Neural cell (in vitro differentiated cells): Measurements from ENCODE around the gene VLDLR. TPM values are rescaled to one million over a fixed set of nuclear protein-coding genes. Genes with fewer than 3 reads are reported as not detected.

Source experiments
- H2AFZ ChIP-seq: fragments of 200-600, 300-800 bp; sonication (generic), shearing (Covaris generic); 2 replicates; pipeline ENCODE4 v1.6.0; 2014; ENCODE audit warnings: low read depth, mild to moderate bottlenecking, antibody characterized with exemption, low read length, moderate library complexity
- H3F3A ChIP-seq: fragments of 200-600 bp; shearing (Covaris generic); 2 replicates; pipeline ENCODE4 v1.6.1; 2016; ENCODE audit warnings: mild to moderate bottlenecking, moderate library complexity, mixed read lengths, antibody characterized with exemption, low read length; ENCODE audit not compliant: insufficient read depth, poor library complexity, severe bottlenecking
- H3K27ac ChIP-seq: fragments of 200-600, 300-800 bp; sonication (generic), shearing (Covaris generic); 2 replicates; pipeline ENCODE4 v1.5.1; 2014; ENCODE audit warnings: mild to moderate bottlenecking, low read length, moderate library complexity
- H3K27me3 ChIP-seq: fragments of 300-800, 200-600 bp; sonication (generic), shearing (Covaris generic); 2 replicates; pipeline ENCODE4 v1.6.0; 2014; ENCODE audit warnings: mild to moderate bottlenecking, low read depth, low read length, moderate library complexity; ENCODE audit not compliant: insufficient read depth
- H3K36me3 ChIP-seq: fragments of 300-800, 200-600 bp; sonication (generic), shearing (Covaris generic); 2 replicates; pipeline ENCODE4 v1.5.1; 2014; ENCODE audit warnings: mild to moderate bottlenecking, antibody characterized with exemption, low read length, moderate library complexity; ENCODE audit not compliant: insufficient read depth
- H3K4me2 ChIP-seq: fragments of 300-800, 200-600 bp; sonication (generic), shearing (Covaris generic); 2 replicates; pipeline ENCODE4 v1.6.0; 2014; ENCODE audit warnings: mild to moderate bottlenecking, low read length
- H3K4me3 ChIP-seq: fragments of 300-800, 200-600 bp; sonication (generic), shearing (Covaris generic); 2 replicates; pipeline ENCODE4 v1.5.1; 2014; ENCODE audit warnings: mild to moderate bottlenecking, low read length, moderate library complexity
- H3K79me2 ChIP-seq: fragments of 200-600 bp; shearing (Covaris generic); replicated peaks from 2 replicates; pipeline ENCODE4 v1.6.0; 2014; ENCODE audit warnings: mild to moderate bottlenecking, low read length, moderate library complexity; ENCODE audit not compliant: insufficient read depth
- H3K9ac ChIP-seq: fragments of 300-800, 200-600 bp; sonication (generic), shearing (Covaris generic); 2 replicates; pipeline ENCODE4 v1.6.1; 2016; ENCODE audit warnings: mild to moderate bottlenecking, low read length, mixed read lengths
- H3K9me2 ChIP-seq: fragments of 200-600 bp; shearing (Covaris generic); 2 replicates; pipeline ENCODE4 v1.6.1; 2016; ENCODE audit warnings: mild to moderate bottlenecking, low read length, mixed read lengths; ENCODE audit not compliant: insufficient read depth
- H3K9me3 ChIP-seq: fragments of 200-600, 300-800 bp; sonication (generic), shearing (Covaris generic); 2 replicates; pipeline ENCODE4 v1.6.1; 2016; ENCODE audit warnings: mild to moderate bottlenecking, mixed run types, low read length, moderate library complexity, mixed read lengths
- H4K20me1 ChIP-seq: fragments of 200-600 bp; shearing (Covaris generic); 2 replicates; pipeline ENCODE4 v1.6.1; 2016; ENCODE audit warnings: mild to moderate bottlenecking, mixed run types; ENCODE audit not compliant: insufficient read depth
- CTCF ChIP-seq: fragments of 450-650 bp; IDR thresholded peaks from 2 replicates; pipeline ENCODE4 v1.5.1; 2014; ENCODE audit warnings: antibody characterized with exemption, mild to moderate bottlenecking, moderate library complexity; ENCODE audit not compliant: poor library complexity, severe bottlenecking
- EP300 ChIP-seq: fragments of 450-650 bp; conservative IDR thresholded peaks from 2 replicates; pipeline ENCODE4 v1.6.1; 2014; ENCODE audit warnings: antibody characterized with exemption, mild to moderate bottlenecking, moderate library complexity; ENCODE audit not compliant: poor library complexity, severe bottlenecking
- EZH2 ChIP-seq: fragments of 200-600, 300-800 bp; shearing (Covaris generic), sonication (generic); IDR thresholded peaks from 2 replicates; pipeline ENCODE4 v1.6.1; 2014; ENCODE audit warnings: antibody characterized with exemption, low read length, borderline replicate concordance, mild to moderate bottlenecking; ENCODE audit not compliant: insufficient read depth, poor library complexity, severe bottlenecking
- MXI1 ChIP-seq: fragments of 450-650 bp; conservative IDR thresholded peaks from 2 replicates; pipeline ENCODE4 v1.6.1; 2014; ENCODE audit warnings: antibody characterized with exemption, mild to moderate bottlenecking; ENCODE audit not compliant: poor library complexity, severe bottlenecking
- POLR2AphosphoS5 ChIP-seq: IDR thresholded peaks from 2 replicates; pipeline ENCODE4 v1.6.1; 2012
- RAD21 ChIP-seq: fragments of 450-650 bp; conservative IDR thresholded peaks from 2 replicates; pipeline ENCODE4 v1.6.1; 2014; ENCODE audit warnings: antibody characterized with exemption, mild to moderate bottlenecking, moderate library complexity
- REST ChIP-seq: IDR thresholded peaks from 2 replicates; pipeline ENCODE4 v1.6.1; 2012; ENCODE audit warnings: borderline replicate concordance
- SMC3 ChIP-seq: fragments of 450-650 bp; conservative IDR thresholded peaks from 2 replicates; pipeline ENCODE4 v1.6.1; 2014; ENCODE audit warnings: antibody characterized with exemption, mild to moderate bottlenecking, moderate library complexity; ENCODE audit not compliant: poor library complexity
- TAF1 ChIP-seq: IDR thresholded peaks from 2 replicates; pipeline ENCODE4 v1.6.1; 2012; ENCODE audit warnings: low read depth
- polyA plus RNA-seq: library from polyadenylated mRNA; depleted of rRNA; stranded (reverse); fragments of >200 nt; gene quantifications from 2 replicates; pipeline ENCODE4 v1.2.3, GENCODE V29; 2014

VLDLR gene
- polyA plus RNA-seq, 1 donor from 2014 or later, result 62.7 TPM

- Histone ChIP-seq H3K4me3 (no peak overlapping the region), H3K36me3 (no peaks in the 10 kb centered on the region), H3K4me2 (no peak overlapping the region), H3K9me2 (no peaks in the 10 kb centered on the region), H3K27ac (no peak overlapping the region), H2AFZ (no peak overlapping the region), H3K9me3 (no peaks in the 10 kb centered on the region), H3F3A (no peaks in the 10 kb centered on the region), H4K20me1 (no peaks in the 10 kb centered on the region), H3K79me2 (peaks cover 54% of the 10 kb centered on the region), H3K27me3 (no peaks in the 10 kb centered on the region), H3K9ac (no peak overlapping the region)
- TF ChIP-seq RAD21, result no peak
- no peak for TF ChIP-seq EP300
- no peak for TF ChIP-seq SMC3
- no peak for TF ChIP-seq POLR2AphosphoS5
- no peak for TF ChIP-seq MXI1
- TF ChIP-seq CTCF, result no peak
- no peak for TF ChIP-seq REST
- TF ChIP-seq EZH2, result no peak
- TF ChIP-seq TAF1, result no peak
These were observed 7.3 kb downstream of the VLDLR start for GRCh38 chr9:2628919-2629318.

GRCh38 chr9:2630158-2630557, 8.6 kb downstream of the VLDLR start:
- Histone ChIP-seq H3K9me3 (no peaks in the 10 kb centered on the region), H3K27me3 (no peaks in the 10 kb centered on the region), H3K79me2 (peaks cover 41% of the 10 kb centered on the region), H3K9ac (no peak overlapping the region), H3K4me2 (no peak overlapping the region), H3K27ac (no peak overlapping the region), H3F3A (no peaks in the 10 kb centered on the region), H4K20me1 (no peaks in the 10 kb centered on the region), H3K4me3 (no peak overlapping the region), H3K9me2 (no peaks in the 10 kb centered on the region), H2AFZ (no peak overlapping the region), H3K36me3 (no peaks in the 10 kb centered on the region)
- TF ChIP-seq POLR2AphosphoS5 (no peak), SMC3 (no peak), CTCF (no peak), EZH2 (no peak), TAF1 (no peak), REST (no peak), RAD21 (no peak), EP300 (no peak), MXI1 (no peak)
